Natural killer cell (primary cell): ENCODE results near the gene ADAMTSL5. TPM values are rescaled to one million over a fixed set of nuclear protein-coding genes. Genes with fewer than 3 reads are reported as not detected.
"Not testable (repeated sequence)": the region's sequence is repeated elsewhere in the genome, so short reads cannot be mapped to it uniquely, and the experiment has no call there.

ENCODE experiments used
- ATAC-seq, 3 donors: fragments of 150-1000 bp in 2 of 3; fragments of 200-7000 bp in 1 of 3; cut with Tn5 transposase; 1 replicate in 1 of 3; 2 replicates in 2 of 3; pipeline ENCODE4 v1.10.0; 2021; ENCODE audit warnings: mild to moderate bottlenecking in 2 of 3, moderate library complexity in 2 of 3
- DNase-seq, 2 donors: peaks; one replicate each; pipeline versions ENCODE4 v3.0.0 to v3.0.0-alpha.2; 2013 to 2021; ENCODE audit warnings: mixed read lengths in 1 of 2
- H3K27ac ChIP-seq: one replicate; pipeline ENCODE4 v1.5.1; 2013; ENCODE audit warnings: mild to moderate bottlenecking, low read length
- H3K27me3 ChIP-seq: one replicate; pipeline ENCODE4 v1.6.1; 2013; ENCODE audit warnings: low read length; ENCODE audit not compliant: control insufficient read depth, insufficient read depth
- H3K36me3 ChIP-seq: one replicate; pipeline ENCODE4 v1.6.1; 2013; ENCODE audit warnings: low read length; ENCODE audit not compliant: control insufficient read depth, insufficient read depth
- H3K4me1 ChIP-seq: one replicate; pipeline ENCODE4 v1.6.1; 2013; ENCODE audit warnings: low read length; ENCODE audit not compliant: control insufficient read depth, insufficient read depth
- H3K4me3 ChIP-seq: one replicate; pipeline ENCODE4 v1.5.1; 2013; ENCODE audit warnings: low read length
- H3K9me3 ChIP-seq: one replicate; pipeline ENCODE4 v1.6.1; 2013; ENCODE audit warnings: low read length; ENCODE audit not compliant: control insufficient read depth, insufficient read depth
- H3K27ac Mint-ChIP-seq, 2 donors: one replicate each; pipeline ENCODE4 v1.8.0; 2022; ENCODE audit warnings: mild to moderate bottlenecking in 2 of 2, mixed read lengths in 2 of 2, moderate library complexity in 1 of 2
- H3K27me3 Mint-ChIP-seq, 2 donors: one replicate each; pipeline ENCODE4 v1.8.0; 2022; ENCODE audit warnings: low read depth in 2 of 2, mixed read lengths in 2 of 2
- H3K36me3 Mint-ChIP-seq: one replicate; pipeline ENCODE4 v1.8.0; 2022; ENCODE audit warnings: mixed read lengths
- H3K4me1 Mint-ChIP-seq, 2 donors: one replicate each; pipeline ENCODE4 v1.8.0; 2022; ENCODE audit warnings: mixed read lengths in 2 of 2
- H3K4me3 Mint-ChIP-seq: one replicate; pipeline ENCODE4 v1.8.0; 2022; ENCODE audit warnings: mild to moderate bottlenecking, moderate library complexity, mixed read lengths
- H3K9me3 Mint-ChIP-seq, 2 donors: one replicate each; pipeline ENCODE4 v1.8.0; 2022; ENCODE audit warnings: mixed read lengths in 2 of 2
- CTCF ChIP-seq: fragments of 200-600 bp; IDR thresholded peaks from one replicate; pipeline ENCODE4 v1.8.0; 2022; ENCODE audit warnings: antibody characterized with exemption
- WGBS: methylation state at CpG from one replicate; pipeline ENCODE4 v1.1.7; 2013; ENCODE audit warnings: missing lambda C conversion rate; ENCODE audit not compliant: insufficient coverage; 5-methylcytosine and 5-hydroxymethylcytosine counted together
- intact Hi-C: fragments of 100-400 bp; cut with micrococcal nuclease; formaldehyde crosslinking; loops from one replicate; pipeline ENCODE4 v1.14.2; 2022
- total RNA-seq, 4 donors: library from RNA; stranded (reverse); fragments of 120-200 nt in 1 of 4; gene quantifications; one replicate each; pipeline versions ENCODE4 v1.2.3 to v1.2.4, GENCODE V29; 2013 to 2022

Gene ADAMTSL5
- total RNA-seq, 3 donors from 2014 or later (not counting 1 experiment from before 2014, with no cell fraction given), result 0.70 to 2.5 (median 1.0) TPM

- H3K4me3 ChIP-seq, result no peak overlapping the region
- H3K27me3 ChIP-seq, result no peaks in the 10 kb centered on the region
- H3K27ac Mint-ChIP-seq, result no peak overlapping the region
Observed at GRCh38 chr19:1481224-1481892, 31.5 kb downstream of the ADAMTSL5 start.

GRCh38 chr19:1478934-1479707, 33.7 kb downstream of the ADAMTSL5 start, which contains the start of gene C19orf25:
C19orf25 (minus strand) TSS chr19:1479215; CDS start chr19:1478903, 312 bp downstream.
- intact Hi-C loops, result loop anchor here (1.0 kb wide), 1 partner anchor 11 kb away; the partner anchor contains the start of gene PCSK4
- peaks cover 2% of the 10 kb centered on the region for H3K36me3 ChIP-seq
- DNase-seq (peak; percentile 89 to 94), ATAC-seq (peak; percentile 95 to 97 (median 97))
- H3K27ac Mint-ChIP-seq, result peak within 1 kb of the TSS; percentile 92 to 97
- WGBS, result under 1% methylated on average over 71 of the region's 71 CpGs
- peak within 1 kb of the TSS; percentile 98 for H3K4me3 Mint-ChIP-seq
- peaks cover 25% of the 10 kb centered on the region for H3K4me1 ChIP-seq
- no peaks in the 10 kb centered on the region for H3K36me3 Mint-ChIP-seq
- TF ChIP-seq CTCF, result no peak
- peak within 1 kb of the TSS; percentile 86 for H3K4me3 ChIP-seq
- no peaks in the 10 kb centered on the region for H3K9me3 Mint-ChIP-seq
- H3K9me3 ChIP-seq, result no peaks in the 10 kb centered on the region
- no peaks in the 10 kb centered on the region for H3K27me3 ChIP-seq
- H3K4me1 Mint-ChIP-seq, result peaks cover 9 to 25% of the 10 kb centered on the region in 2 donors
- H3K27me3 Mint-ChIP-seq, result no peaks in the 10 kb centered on the region
- H3K27ac ChIP-seq, result peak within 1 kb of the TSS; percentile 85

More at GRCh38 chr19:1481224-1481892, 31.5 kb downstream of the ADAMTSL5 start:
- DNase-seq, result no peak
- Mint-ChIP-seq H3K9me3 (no peaks in the 10 kb centered on the region), H3K4me3 (no peak overlapping the region), H3K36me3 (no peaks in the 10 kb centered on the region), H3K4me1 (peaks cover 9 to 25% of the 10 kb centered on the region in 2 donors), H3K27me3 (no peaks in the 10 kb centered on the region)
- peaks cover 25% of the 10 kb centered on the region for H3K4me1 ChIP-seq
- no peaks in the 10 kb centered on the region for H3K9me3 ChIP-seq
- no peak for ATAC-seq
- 93% methylated on average over 26 of the region's 26 CpGs for WGBS
- intact Hi-C loops, result no loop called here
- no peak for TF ChIP-seq CTCF
- peaks cover 2% of the 10 kb centered on the region for H3K36me3 ChIP-seq
- no peak overlapping the region for H3K27ac ChIP-seq

GRCh38 chr19:1477056-1477455, 35.8 kb downstream of the ADAMTSL5 start:
- peaks cover 35% of the 10 kb centered on the region for H3K4me1 ChIP-seq
- DNase-seq, H3K36me3 ChIP-seq, H3K9me3 Mint-ChIP-seq, H3K4me3 ChIP-seq, H3K9me3 ChIP-seq, ATAC-seq, H3K27ac Mint-ChIP-seq, intact Hi-C loops, H3K36me3 Mint-ChIP-seq, H3K27me3 Mint-ChIP-seq, H3K27me3 ChIP-seq, H3K4me3 Mint-ChIP-seq, H3K27ac ChIP-seq: not testable (repeated sequence)
- peaks cover 9 to 32% of the 10 kb centered on the region in 2 donors for H3K4me1 Mint-ChIP-seq
- WGBS, result 97% methylated on average over 9 of the region's 9 CpGs
